ENCODE measurements around the gene FAR2.

GRCh38 chr12:29306682-29307081 lies 157.6 kb downstream of the FAR2 start:
- TF ChIP-seq POLR2AphosphoS5 (IDR thresholded peaks at IDR 0.05) (no peak), CTCF (IDR thresholded peaks at IDR 0.05) (no peak), POLR2A (IDR thresholded peaks at IDR 0.05) (no peak)

Data from upper lobe of left lung (tissue), 4 donors.